K562 (cell line): ENCODE data around the gene DLG4. TPM values are rescaled to one million over a fixed set of nuclear protein-coding genes. Genes with fewer than 3 reads are reported as not detected.

Experiments
- ATAC-seq: fragments of 200-7000 bp; cut with Tn5 transposase; 3 replicates; pipeline ENCODE4 v1.9.1; 2020; ENCODE audit warnings: moderate library complexity
- BruUV-seq: library from RNA; stranded (reverse); fragments of 400-500 nt; replicated peaks from 2 replicates; lab custom pipeline; 2021; lab: Mats Ljungman, UMichigan
- CTCF ChIA-PET: fragments of 300-600 bp; formaldehyde crosslinking; extraction: SDS; loops from one replicate; lab custom pipeline; 2021; ENCODE audit warnings: low intra/inter-chr PET ratio; lab: Yijun Ruan, JAX
- POLR2A ChIA-PET: fragments of 300-600, 350-650 bp; sonication (Branson Sonifier 250); formaldehyde crosslinking; extraction: SDS; loops from one replicate; lab custom pipeline; 2021; ENCODE audit warnings: antibody characterized with exemption, inconsistent platforms; lab: Yijun Ruan, JAX
- DNase-seq, 4 experiments: peaks; one replicate each; pipeline versions ENCODE4 v3.0.0 to v3.0.0-alpha.2; 2011 to 2018; ENCODE audit warnings: low spot score in 3 of 4, mixed read lengths in 3 of 4; ENCODE audit errors: extremely low read depth in 1 of 4
- FAIRE-seq: peaks from 2 replicates; lab custom pipeline; 2011; peaks lifted over from hg19 to GRCh38; lab: Jason Lieb, UNC
- H2AFZ ChIP-seq: 2 replicates; pipeline ENCODE4 v1.6.0; 2011; ENCODE audit warnings: low read depth, low read length, control low read depth, inconsistent platforms
- H3K27ac ChIP-seq: fragments of 200-600 bp; 3 replicates; pipeline ENCODE4 v1.8.0; 2011; ENCODE audit warnings: low read depth, mild to moderate bottlenecking, control low read depth, inconsistent platforms, low read length, moderate library complexity, mixed read lengths; ENCODE audit errors: extremely low read depth
- H3K27me3 ChIP-seq, 2 experiments: fragments of 300-600 bp in 1 of 2; 2 replicates in 1 of 2; 3 replicates in 1 of 2; pipeline versions ENCODE4 v1.6.0 to v1.8.0; 2011; ENCODE audit warnings: inconsistent platforms in 2 of 2, low read length in 2 of 2, mild to moderate bottlenecking in 1 of 2, mixed read lengths in 1 of 2, moderate library complexity in 1 of 2; ENCODE audit not compliant: control insufficient read depth in 2 of 2, insufficient read depth in 2 of 2
- H3K36me3 ChIP-seq: fragments of 300-600 bp; 3 replicates; pipeline ENCODE4 v1.8.0; 2011; ENCODE audit warnings: mild to moderate bottlenecking, low read length, inconsistent platforms; ENCODE audit not compliant: control insufficient read depth, insufficient read depth
- H3K4me1 ChIP-seq, 2 experiments: fragments of 200-600 bp in 1 of 2; replicated peaks in 1 of 2; 2 replicates in 1 of 2; 3 replicates in 1 of 2; pipeline versions ENCODE4 v1.5.1 to v1.8.0; 2011; ENCODE audit warnings: inconsistent platforms in 2 of 2, low read length in 2 of 2, mild to moderate bottlenecking in 1 of 2, mixed read lengths in 1 of 2, moderate library complexity in 1 of 2; ENCODE audit not compliant: control insufficient read depth in 2 of 2, insufficient read depth in 2 of 2
- H3K4me2 ChIP-seq: 2 replicates; pipeline ENCODE4 v1.6.1; 2011; ENCODE audit warnings: low read length, control low read depth, inconsistent platforms, mixed read lengths; ENCODE audit not compliant: insufficient read depth
- H3K4me3 ChIP-seq: fragments of 200-600 bp; sonication (generic), shearing (Covaris generic); 2 replicates; pipeline ENCODE4 v1.5.1; 2016; ENCODE audit warnings: control low read depth, inconsistent platforms
- H3K79me2 ChIP-seq: fragments of 200-600 bp; 3 replicates; pipeline ENCODE4 v1.8.0; 2011; ENCODE audit warnings: low read length, inconsistent platforms; ENCODE audit not compliant: control insufficient read depth, insufficient read depth
- H3K9ac ChIP-seq, 2 experiments: 2 replicates each; pipeline versions ENCODE4 v1.6.0 to v1.6.1; 2011; ENCODE audit warnings: low read depth in 2 of 2, low read length in 2 of 2, control low read depth in 1 of 2, inconsistent platforms in 1 of 2, mild to moderate bottlenecking in 1 of 2, mixed read lengths in 1 of 2; ENCODE audit not compliant: insufficient read depth in 1 of 2
- H3K9me1 ChIP-seq: one replicate; pipeline ENCODE4 v1.6.0; 2011; ENCODE audit warnings: inconsistent platforms, mild to moderate bottlenecking, low read length, moderate library complexity; ENCODE audit not compliant: control insufficient read depth, insufficient read depth
- H3K9me3 ChIP-seq: replicated peaks from 2 replicates; pipeline ENCODE4 v1.5.1; 2011; ENCODE audit warnings: low read depth, low read length, inconsistent platforms; ENCODE audit not compliant: control insufficient read depth, insufficient read depth
- H4K20me1 ChIP-seq: replicated peaks from 2 replicates; pipeline ENCODE4 v1.6.1; 2011; ENCODE audit warnings: low read length, inconsistent platforms, mixed read lengths; ENCODE audit not compliant: control insufficient read depth, insufficient read depth
- KHSRP ChIP-seq: fragments of 450-650 bp; IDR thresholded peaks from 2 replicates; pipeline ENCODE4 v1.6.1; 2017
- NFIX ChIP-seq: fragments of 250-450 bp; sonication (Bioruptor Pico); IDR thresholded peaks from 2 replicates; pipeline ENCODE4 v1.4.0; 2020; ENCODE audit warnings: low read depth, mild to moderate bottlenecking, moderate library complexity
- TCF3 ChIP-seq: sonication (generic); formaldehyde crosslinking; IDR thresholded peaks from 2 replicates; pipeline ENCODE4 v1.4.0; 2020; ENCODE audit warnings: mild to moderate bottlenecking, missing genetic modification reagents
- ZNF354B ChIP-seq: fragments of 250-450 bp; sonication (Bioruptor Pico); IDR thresholded peaks from 2 replicates; pipeline ENCODE4 v1.4.0; 2020
- WGBS: fragments of 100-300 bp; shearing (Covaris generic); methylation state at CpG from one replicate; pipeline ENCODE4 v1.1.6; 2016; ENCODE audit warnings: low coverage, mixed read lengths; ENCODE audit not compliant: insufficient coverage; ENCODE audit errors: missing lambda C conversion rate; 5-methylcytosine and 5-hydroxymethylcytosine counted together
- in situ Hi-C: fragments of 300-500 bp; cut with MboI; formaldehyde crosslinking; loops from 4 replicates; pipeline ENCODE4 v1.15.0; 2018; ENCODE audit warnings: inconsistent platforms, mixed read lengths
- intact Hi-C: fragments of 100-400 bp; cut with micrococcal nuclease; formaldehyde crosslinking; loops from 2 replicates; pipeline ENCODE4 v1.14.2; 2022
- polyA plus RNA-seq, 8 experiments: library from polyadenylated mRNA; depleted of rRNA in 4 of 8; stranded (reverse) in 5 of 8; unstranded in 3 of 8; fragments of >200 nt; fragmentation: Nextera tagmentation in 2 of 8; fragmentation: Illumina TruSeq in 1 of 8; extraction: Ambion mirVana in 2 of 8; extraction: Trizol in 1 of 8; gene quantifications; 2 replicates each; pipeline versions ENCODE4 v1.2.1 to v1.2.3, GENCODE V29; 2011 to 2014; ENCODE audit warnings: inconsistent platforms in 1 of 8, missing spikeins in 1 of 8
- total RNA-seq, 7 experiments: library from RNA; depleted of rRNA in 6 of 7; stranded (reverse); fragments of >200 nt in 6 of 7; fragmentation: Illumina TruSeq in 2 of 7; extraction: Trizol in 2 of 7; gene quantifications; 2 replicates each; pipeline versions ENCODE4 v1.2.1 to v1.2.3, GENCODE V29; 2011 to 2021; ENCODE audit warnings: low replicate concordance in 1 of 7
- TF ChIP-seq, protein P1 (sequence below): conservative IDR thresholded peaks from 2 replicates; pipeline ENCODE4 v1.6.1; 2011; ENCODE audit warnings: low read depth, mild to moderate bottlenecking, low read length; ENCODE audit not compliant: control insufficient read depth
- TF ChIP-seq, protein P2 (sequence below): fragments of 250-450 bp; sonication (Bioruptor Pico); IDR thresholded peaks from 2 replicates; pipeline ENCODE4 v1.4.0; 2020
- TF ChIP-seq, protein P3 (sequence below): fragments of 450-650 bp; formaldehyde crosslinking; IDR thresholded peaks from 2 replicates; pipeline ENCODE4 v1.4.0; 2020; ENCODE audit warnings: mild to moderate bottlenecking, moderate library complexity
- TF ChIP-seq, protein P4 (sequence below), 3 experiments: fragments of 200-800 bp in 1 of 3; sonication (Bioruptor generic) in 1 of 3; sonication (generic) in 1 of 3; formaldehyde crosslinking in 1 of 3; IDR thresholded peaks; 2 replicates each; pipeline versions ENCODE4 v1.6.1 to v1.8.0; 2016 to 2022; ENCODE audit warnings: mild to moderate bottlenecking in 2 of 3, missing compliant biosample characterization in 2 of 3, missing genetic modification characterization in 2 of 3, missing genetic modification reagents in 1 of 3

The DLG4 gene
- total and polyA plus RNA-seq, 9 of the 15 experiments (the other 6 are each of a cell fraction or from before 2014, with no cell fraction given), result 0.03 to 12.0 (median 4.1) TPM

DNA sequence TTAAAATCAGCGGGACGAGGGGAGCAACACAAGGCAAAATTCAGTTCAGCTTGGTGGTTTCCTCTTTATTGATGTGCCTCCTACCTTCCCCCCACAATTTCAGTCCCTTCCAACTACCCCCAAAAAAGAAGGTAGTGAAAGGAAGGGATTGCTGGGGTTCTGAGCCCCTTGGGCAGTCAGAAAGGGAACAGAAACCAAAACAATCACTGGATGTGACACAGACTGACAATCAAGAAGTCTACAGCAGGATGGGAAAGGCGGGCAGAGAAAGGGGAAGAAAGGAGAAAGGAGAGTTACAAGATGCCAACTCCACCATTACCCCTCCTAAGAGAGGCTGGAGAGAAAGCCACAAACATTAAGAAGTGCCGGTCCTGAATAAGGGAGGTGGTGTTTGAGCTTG is 20.7 kb upstream of the DLG4 start:
- peak overlapping the region; percentile 80 to 97; a peak in 3 of 4 replicates for H3K9ac ChIP-seq
- intact Hi-C loops, result no loop called here

More for the DNA sequence above, 20.7 kb upstream of the DLG4 start:
- Histone ChIP-seq H3K27ac (peak overlapping the region; percentile 98), H3K79me2 (peaks cover 64% of the 10 kb centered on the region), H3K4me1 (peaks cover 34 to 39% of the 10 kb centered on the region in 2 experiments; a peak in 4 of 5 replicates), H4K20me1 (peaks cover 5% of the 10 kb centered on the region; the same call in 1 of the 2 replicates), H3K36me3 (peaks cover 53% of the 10 kb centered on the region; the same call in 2 of the 3 replicates)
- in situ Hi-C loops, result no loop called here
- FAIRE-seq, result peak; percentile 57
- no peak for DNase-seq
- BruUV-seq, result no TSS peak
- TF ChIP-seq KHSRP (no peak), TCF3 (CRISPR knock-in tag) (no peak), ZNF354B (CRISPR knock-in tag) (no peak), NFIX (CRISPR knock-in tag) (no peak)
- TF ChIP-seq, protein P1, sequence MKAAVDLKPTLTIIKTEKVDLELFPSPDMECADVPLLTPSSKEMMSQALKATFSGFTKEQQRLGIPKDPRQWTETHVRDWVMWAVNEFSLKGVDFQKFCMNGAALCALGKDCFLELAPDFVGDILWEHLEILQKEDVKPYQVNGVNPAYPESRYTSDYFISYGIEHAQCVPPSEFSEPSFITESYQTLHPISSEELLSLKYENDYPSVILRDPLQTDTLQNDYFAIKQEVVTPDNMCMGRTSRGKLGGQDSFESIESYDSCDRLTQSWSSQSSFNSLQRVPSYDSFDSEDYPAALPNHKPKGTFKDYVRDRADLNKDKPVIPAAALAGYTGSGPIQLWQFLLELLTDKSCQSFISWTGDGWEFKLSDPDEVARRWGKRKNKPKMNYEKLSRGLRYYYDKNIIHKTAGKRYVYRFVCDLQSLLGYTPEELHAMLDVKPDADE, result no peak
- TF ChIP-seq, protein P2, sequence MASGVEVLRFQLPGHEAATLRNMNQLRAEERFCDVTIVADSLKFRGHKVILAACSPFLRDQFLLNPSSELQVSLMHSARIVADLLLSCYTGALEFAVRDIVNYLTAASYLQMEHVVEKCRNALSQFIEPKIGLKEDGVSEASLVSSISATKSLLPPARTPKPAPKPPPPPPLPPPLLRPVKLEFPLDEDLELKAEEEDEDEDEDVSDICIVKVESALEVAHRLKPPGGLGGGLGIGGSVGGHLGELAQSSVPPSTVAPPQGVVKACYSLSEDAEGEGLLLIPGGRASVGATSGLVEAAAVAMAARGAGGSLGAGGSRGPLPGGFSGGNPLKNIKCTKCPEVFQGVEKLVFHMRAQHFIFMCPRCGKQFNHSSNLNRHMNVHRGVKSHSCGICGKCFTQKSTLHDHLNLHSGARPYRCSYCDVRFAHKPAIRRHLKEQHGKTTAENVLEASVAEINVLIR (CRISPR knock-in tag), result no peak
- TF ChIP-seq, protein P3, sequence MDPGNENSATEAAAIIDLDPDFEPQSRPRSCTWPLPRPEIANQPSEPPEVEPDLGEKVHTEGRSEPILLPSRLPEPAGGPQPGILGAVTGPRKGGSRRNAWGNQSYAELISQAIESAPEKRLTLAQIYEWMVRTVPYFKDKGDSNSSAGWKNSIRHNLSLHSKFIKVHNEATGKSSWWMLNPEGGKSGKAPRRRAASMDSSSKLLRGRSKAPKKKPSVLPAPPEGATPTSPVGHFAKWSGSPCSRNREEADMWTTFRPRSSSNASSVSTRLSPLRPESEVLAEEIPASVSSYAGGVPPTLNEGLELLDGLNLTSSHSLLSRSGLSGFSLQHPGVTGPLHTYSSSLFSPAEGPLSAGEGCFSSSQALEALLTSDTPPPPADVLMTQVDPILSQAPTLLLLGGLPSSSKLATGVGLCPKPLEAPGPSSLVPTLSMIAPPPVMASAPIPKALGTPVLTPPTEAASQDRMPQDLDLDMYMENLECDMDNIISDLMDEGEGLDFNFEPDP (CRISPR knock-in tag), result no peak
- TF ChIP-seq, protein P4, sequence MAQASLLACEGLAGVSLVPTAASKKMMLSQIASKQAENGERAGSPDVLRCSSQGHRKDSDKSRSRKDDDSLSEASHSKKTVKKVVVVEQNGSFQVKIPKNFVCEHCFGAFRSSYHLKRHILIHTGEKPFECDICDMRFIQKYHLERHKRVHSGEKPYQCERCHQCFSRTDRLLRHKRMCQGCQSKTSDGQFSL (CRISPR knock-in tag; IDR thresholded peaks at IDR 0.05), result no peak
- TF ChIP-seq, protein P4 (tag; IDR thresholded peaks at IDR 0.05), result no peak
- TF ChIP-seq, all 486 proteins: peak for 0
- 17% methylated on average over 4 of the region's 4 CpGs for WGBS
- H3K27me3 ChIP-seq, result no peaks in the 10 kb centered on the region
- no peak for ATAC-seq
- H3K9me1 ChIP-seq, result no peaks in the 10 kb centered on the region
- H3K4me2 ChIP-seq, result peak overlapping the region; percentile 88
- CTCF ChIA-PET, result no interaction called here
- peak overlapping the region; percentile 68 for H3K4me3 ChIP-seq
- no peak overlapping the region for H2AFZ ChIP-seq
- H3K9me3 ChIP-seq, result no peaks in the 10 kb centered on the region
- POLR2A ChIA-PET, result interaction anchor here (1.1 to 3.6 kb wide), 2 partner anchors 11 to 24 kb away, joined by 3 to 16 read pairs; partner anchors contain the start of genes CTDNEP1 and ELP5
